ENCODE measurements around the gene CYP4B1.
"Not testable (repeated sequence)": the region's sequence is repeated elsewhere in the genome, so short reads cannot be mapped to it uniquely, and the experiment has no call there.

The CYP4B1 gene

GRCh38 chr1:46819335-46819734 lies 20.5 kb downstream of the CYP4B1 start:
- peaks cover 8% of the 10 kb centered on the region; the same call in 1 of the 2 replicates for H3K4me1 ChIP-seq (ENCODE audit: insufficient read depth, low read length)
- no peaks in the 10 kb centered on the region; the same call in 1 of the 2 replicates for H3K27me3 ChIP-seq (ENCODE audit: insufficient read depth, low read length)
- no peak overlapping the region for H3K27ac ChIP-seq (ENCODE audit: low read length)
- no peaks in the 10 kb centered on the region for H3K9me3 ChIP-seq (ENCODE audit: insufficient read depth, low read depth, low read length)
- no peaks in the 10 kb centered on the region for H3K36me3 ChIP-seq (ENCODE audit: insufficient read depth, low read depth, low read length)
- no peak overlapping the region for H3K4me3 ChIP-seq (ENCODE audit: low read length)
- no peak overlapping the region for H3K9ac ChIP-seq (ENCODE audit: low read depth, low read length)

- Histone ChIP-seq H3K27ac (ENCODE audit: low read length) (no peak overlapping the region), H3K9me3 (ENCODE audit: insufficient read depth, low read depth, low read length) (no peaks in the 10 kb centered on the region), H3K36me3 (ENCODE audit: insufficient read depth, low read depth, low read length) (no peaks in the 10 kb centered on the region), H3K4me1 (ENCODE audit: insufficient read depth, low read length) (peaks cover 8% of the 10 kb centered on the region; the same call in 1 of the 2 replicates), H3K4me3 (ENCODE audit: low read length) (no peak overlapping the region), H3K27me3 (ENCODE audit: insufficient read depth, low read length) (no peaks in the 10 kb centered on the region; the same call in 1 of the 2 replicates), H3K9ac (ENCODE audit: low read depth, low read length) (no peak overlapping the region)
Measured at GRCh38 chr1:46820076-46820475, 21.2 kb downstream of the CYP4B1 start.

GRCh38 chr1:46820560-46821060 lies 21.8 kb downstream of the CYP4B1 start:
- peaks cover 8% of the 10 kb centered on the region; the same call in 1 of the 2 replicates for H3K4me1 ChIP-seq (ENCODE audit: insufficient read depth, low read length)
- H3K36me3 ChIP-seq (ENCODE audit: insufficient read depth, low read depth, low read length) = no peaks in the 10 kb centered on the region
- no peak overlapping the region for H3K4me3 ChIP-seq (ENCODE audit: low read length)
- H3K9ac ChIP-seq (ENCODE audit: low read depth, low read length) = no peak overlapping the region
- no peaks in the 10 kb centered on the region for H3K9me3 ChIP-seq (ENCODE audit: insufficient read depth, low read depth, low read length)
- H3K27ac ChIP-seq (ENCODE audit: low read length) = no peak overlapping the region
- H3K27me3 ChIP-seq (ENCODE audit: insufficient read depth, low read length) = no peaks in the 10 kb centered on the region; the same call in 1 of the 2 replicates

- Histone ChIP-seq H3K9ac (ENCODE audit: low read depth, low read length) (peak overlapping the region; percentile 14; the same call in 1 of the 2 replicates), H3K36me3 (ENCODE audit: insufficient read depth, low read depth, low read length) (no peaks in the 10 kb centered on the region), H3K9me3 (ENCODE audit: insufficient read depth, low read depth, low read length) (no peaks in the 10 kb centered on the region), H3K27me3 (ENCODE audit: insufficient read depth, low read length) (no peaks in the 10 kb centered on the region), H3K4me3 (ENCODE audit: low read length) (no peak overlapping the region), H3K27ac (ENCODE audit: low read length) (no peak overlapping the region), H3K4me1 (ENCODE audit: insufficient read depth, low read length) (peaks cover 8% of the 10 kb centered on the region; the same call in 1 of the 2 replicates)
Measured at GRCh38 chr1:46822248-46822826, 23.5 kb downstream of the CYP4B1 start.

- H3K27ac ChIP-seq (ENCODE audit: low read length) = no peak overlapping the region
- no peak overlapping the region for H3K4me3 ChIP-seq (ENCODE audit: low read length)
- H3K36me3 ChIP-seq (ENCODE audit: insufficient read depth, low read depth, low read length) = no peaks in the 10 kb centered on the region
- H3K9me3 ChIP-seq (ENCODE audit: insufficient read depth, low read depth, low read length) = no peaks in the 10 kb centered on the region
- H3K4me1 ChIP-seq (ENCODE audit: insufficient read depth, low read length) = peaks cover 8% of the 10 kb centered on the region; the same call in 1 of the 2 replicates
- no peaks in the 10 kb centered on the region for H3K27me3 ChIP-seq (ENCODE audit: insufficient read depth, low read length)
- H3K9ac ChIP-seq (ENCODE audit: low read depth, low read length) = peak overlapping the region; percentile 14; the same call in 1 of the 2 replicates
Measured at GRCh38 chr1:46823151-46823550, 24.3 kb downstream of the CYP4B1 start.

GRCh38 chr1:46826892-46827291 lies 28.0 kb downstream of the CYP4B1 start:
- H3K27me3 ChIP-seq (ENCODE audit: insufficient read depth, low read length); H3K9me3 ChIP-seq (ENCODE audit: insufficient read depth, low read depth, low read length); H3K9ac ChIP-seq (ENCODE audit: low read depth, low read length); H3K27ac ChIP-seq (ENCODE audit: low read length); H3K4me1 ChIP-seq (ENCODE audit: insufficient read depth, low read length); H3K4me3 ChIP-seq (ENCODE audit: low read length); H3K36me3 ChIP-seq (ENCODE audit: insufficient read depth, low read depth, low read length): not testable (repeated sequence)

- Histone ChIP-seq H3K27ac (ENCODE audit: low read length) (no peak overlapping the region), H3K9ac (ENCODE audit: low read depth, low read length) (no peak overlapping the region), H3K4me3 (ENCODE audit: low read length) (no peak overlapping the region), H3K4me1 (ENCODE audit: insufficient read depth, low read length) (no peaks in the 10 kb centered on the region), H3K27me3 (ENCODE audit: insufficient read depth, low read length) (no peaks in the 10 kb centered on the region), H3K9me3 (ENCODE audit: insufficient read depth, low read depth, low read length) (no peaks in the 10 kb centered on the region), H3K36me3 (ENCODE audit: insufficient read depth, low read depth, low read length) (no peaks in the 10 kb centered on the region)
Measured at GRCh38 chr1:46830665-46831322, 31.9 kb downstream of the CYP4B1 start.

- H3K27me3 ChIP-seq (ENCODE audit: insufficient read depth, low read length); H3K36me3 ChIP-seq (ENCODE audit: insufficient read depth, low read depth, low read length); H3K9ac ChIP-seq (ENCODE audit: low read depth, low read length); H3K4me3 ChIP-seq (ENCODE audit: low read length); H3K27ac ChIP-seq (ENCODE audit: low read length); H3K9me3 ChIP-seq (ENCODE audit: insufficient read depth, low read depth, low read length); H3K4me1 ChIP-seq (ENCODE audit: insufficient read depth, low read length): not testable (repeated sequence)
Measured at GRCh38 chr1:46835469-46835868, 36.6 kb downstream of the CYP4B1 start.

- not testable (repeated sequence) for H3K4me3 ChIP-seq (ENCODE audit: low read length); H3K36me3 ChIP-seq (ENCODE audit: insufficient read depth, low read depth, low read length); H3K27ac ChIP-seq (ENCODE audit: low read length); H3K9ac ChIP-seq (ENCODE audit: low read depth, low read length); H3K27me3 ChIP-seq (ENCODE audit: insufficient read depth, low read length); H3K4me1 ChIP-seq (ENCODE audit: insufficient read depth, low read length)
- peaks cover 12% of the 10 kb centered on the region for H3K9me3 ChIP-seq (ENCODE audit: insufficient read depth, low read depth, low read length)
Measured at GRCh38 chr1:46846386-46846785, 47.5 kb downstream of the CYP4B1 start.

GRCh38 chr1:46857660-46858065 lies 58.8 kb downstream of the CYP4B1 start:
- H3K27ac ChIP-seq (ENCODE audit: low read length); H3K27me3 ChIP-seq (ENCODE audit: insufficient read depth, low read length); H3K4me3 ChIP-seq (ENCODE audit: low read length); H3K9ac ChIP-seq (ENCODE audit: low read depth, low read length); H3K4me1 ChIP-seq (ENCODE audit: insufficient read depth, low read length); H3K9me3 ChIP-seq (ENCODE audit: insufficient read depth, low read depth, low read length); H3K36me3 ChIP-seq (ENCODE audit: insufficient read depth, low read depth, low read length): not testable (repeated sequence)

GRCh38 chr1:46862348-46862747 lies 63.5 kb downstream of the CYP4B1 start:
- H3K9me3 ChIP-seq (ENCODE audit: insufficient read depth, low read depth, low read length) = no peaks in the 10 kb centered on the region
- H3K4me3 ChIP-seq (ENCODE audit: low read length) = no peak overlapping the region

More at GRCh38 chr1:46862348-46862747, 63.5 kb downstream of the CYP4B1 start:
- no peaks in the 10 kb centered on the region; the same call in 1 of the 2 replicates for H3K4me1 ChIP-seq (ENCODE audit: insufficient read depth, low read length)
- H3K27me3 ChIP-seq (ENCODE audit: insufficient read depth, low read length) = no peaks in the 10 kb centered on the region
- H3K36me3 ChIP-seq (ENCODE audit: insufficient read depth, low read depth, low read length) = no peaks in the 10 kb centered on the region
- H3K9ac ChIP-seq (ENCODE audit: low read depth, low read length) = no peak overlapping the region
- no peak overlapping the region for H3K27ac ChIP-seq (ENCODE audit: low read length)
